ENCODE measurements around the gene VEPH1.
"Not testable (repeated sequence)": the region's sequence is repeated elsewhere in the genome, so short reads cannot be mapped to it uniquely, and the experiment has no call there.

The VEPH1 gene

GRCh38 chr3:157379525-157380140 is 123.6 kb downstream of the VEPH1 start:
- DNase-seq, result no peak

GRCh38 chr3:157376603-157377300 is 126.5 kb downstream of the VEPH1 start:
- DNase-seq, result no peak

- DNase-seq, result no peak
These were observed 127.8 kb downstream of the VEPH1 start for GRCh38 chr3:157375342-157375986.

- DNase-seq, result no peak
These were observed 128.3 kb downstream of the VEPH1 start for GRCh38 chr3:157374933-157375332.

GRCh38 chr3:157373783-157374182 is 129.4 kb downstream of the VEPH1 start:
- no peak for DNase-seq

GRCh38 chr3:157370867-157371266 is 132.3 kb downstream of the VEPH1 start:
- no peak for DNase-seq

- DNase-seq, result no peak
These were observed 133.3 kb downstream of the VEPH1 start for GRCh38 chr3:157369727-157370421.

GRCh38 chr3:157368171-157368570 is 135.0 kb downstream of the VEPH1 start:
- DNase-seq, result no peak

- no peak for DNase-seq
These were observed 139.8 kb downstream of the VEPH1 start for GRCh38 chr3:157363393-157363792.

- no peak for DNase-seq
These were observed 140.9 kb downstream of the VEPH1 start for GRCh38 chr3:157362348-157362747.

GRCh38 chr3:157360044-157360443 is 143.2 kb downstream of the VEPH1 start:
- no peak for DNase-seq

- DNase-seq, result no peak
These were observed 146.7 kb downstream of the VEPH1 start for GRCh38 chr3:157356541-157356940.

- no peak for DNase-seq
These were observed 147.9 kb downstream of the VEPH1 start for GRCh38 chr3:157355276-157355675.

- no peak for DNase-seq
These were observed 148.5 kb downstream of the VEPH1 start for GRCh38 chr3:157354722-157355121.

- DNase-seq, result no peak
These were observed 149.0 kb downstream of the VEPH1 start for GRCh38 chr3:157354254-157354653.

GRCh38 chr3:157353652-157354051 is 149.6 kb downstream of the VEPH1 start:
- DNase-seq, result no peak

- no peak for DNase-seq
These were observed 151.2 kb downstream of the VEPH1 start for GRCh38 chr3:157351981-157352380.

GRCh38 chr3:157350651-157351050 is 152.6 kb downstream of the VEPH1 start:
- DNase-seq, result not testable (repeated sequence)

GRCh38 chr3:157348304-157349075 is 154.7 kb downstream of the VEPH1 start:
- not testable (repeated sequence) for DNase-seq

- DNase-seq, result no peak
These were observed 155.5 kb downstream of the VEPH1 start for GRCh38 chr3:157347577-157348303.

- no peak for DNase-seq
These were observed 166.8 kb downstream of the VEPH1 start for GRCh38 chr3:157336252-157337009.
